Subcutaneous adipose tissue (tissue), 4 donors: ENCODE results near the gene ST3GAL3. TPM values are rescaled to one million over a fixed set of nuclear protein-coding genes. Genes with fewer than 3 reads are reported as not detected.

ENCODE experiments used
- CTCF ChIP-seq: fragments of 450-650 bp; IDR thresholded peaks from one replicate; pipeline ENCODE4 v1.5.1; 2016; ENCODE audit warnings: low read depth, mild to moderate bottlenecking, control low read depth, antibody characterized with exemption, moderate library complexity
- total RNA-seq, 4 donors: library from RNA; depleted of rRNA; stranded (reverse); fragments of >200 nt; gene quantifications; one replicate each; pipeline ENCODE4 v1.1.0, GENCODE V29; 2016

The ST3GAL3 gene
- total RNA-seq, 4 donors from 2014 or later, result 13.1 to 36.7 (median 19.0) TPM

- TF ChIP-seq CTCF, result no peak
These were observed 50.2 kb downstream of the ST3GAL3 start for GRCh38 chr1:43757343-43758053.

GRCh38 chr1:43760745-43761317, 53.5 kb downstream of the ST3GAL3 start:
- TF ChIP-seq CTCF, result no peak

- TF ChIP-seq CTCF, result no peak
These were observed 56.2 kb downstream of the ST3GAL3 start for GRCh38 chr1:43763497-43763973.

GRCh38 chr1:43764581-43764980, 57.2 kb downstream of the ST3GAL3 start:
- TF ChIP-seq CTCF, result no peak

- TF ChIP-seq CTCF, result no peak
These were observed 58.9 kb downstream of the ST3GAL3 start for GRCh38 chr1:43766086-43766784.

- TF ChIP-seq CTCF, result no peak
These were observed 59.6 kb downstream of the ST3GAL3 start for GRCh38 chr1:43766818-43767525.
